Right lobe of liver (tissue), 4 donors: ENCODE data around the gene TBL2.

Experiments
- CTCF ChIP-seq, 4 donors: fragments of 200-600 bp in 3 of 4; fragments of 450-650 bp in 1 of 4; IDR thresholded peaks; one replicate each; pipeline versions ENCODE4 v1.5.1 to v1.8.0; 2016 to 2022; ENCODE audit warnings: antibody characterized with exemption in 4 of 4, mild to moderate bottlenecking in 2 of 4
- POLR2A ChIP-seq: fragments of 450-650 bp; IDR thresholded peaks from one replicate; pipeline ENCODE4 v1.6.1; 2017; ENCODE audit warnings: antibody characterized with exemption, mild to moderate bottlenecking
- donor health status: DM: no; HTN: no; CAD: no.
- donor health status: DM: no; HTN: no; CAD: no.
- donor health status: DM: no; HTN: yes; CAD: no.

- TF ChIP-seq POLR2A (no peak), CTCF (IDR thresholded peaks at IDR 0.05) (no peak)
These were observed 595 bp downstream of the TBL2 start for GRCh38 chr7:73577627-73578341.
